GM12875 (cell line): ENCODE results near the gene TRMT112.

Experiments used
- H3K4me3 ChIP-seq: one replicate; pipeline ENCODE4 v1.5.1; 2011; ENCODE audit warnings: low read depth, low read length, control low read depth
- CTCF ChIP-seq: IDR thresholded peaks from 2 replicates; pipeline ENCODE4 v1.5.1; 2011; ENCODE audit warnings: low read depth, mild to moderate bottlenecking, control low read depth, inconsistent platforms, low read length, moderate library complexity, borderline replicate concordance; ENCODE audit not compliant: insufficient read depth

The TRMT112 gene

DNA sequence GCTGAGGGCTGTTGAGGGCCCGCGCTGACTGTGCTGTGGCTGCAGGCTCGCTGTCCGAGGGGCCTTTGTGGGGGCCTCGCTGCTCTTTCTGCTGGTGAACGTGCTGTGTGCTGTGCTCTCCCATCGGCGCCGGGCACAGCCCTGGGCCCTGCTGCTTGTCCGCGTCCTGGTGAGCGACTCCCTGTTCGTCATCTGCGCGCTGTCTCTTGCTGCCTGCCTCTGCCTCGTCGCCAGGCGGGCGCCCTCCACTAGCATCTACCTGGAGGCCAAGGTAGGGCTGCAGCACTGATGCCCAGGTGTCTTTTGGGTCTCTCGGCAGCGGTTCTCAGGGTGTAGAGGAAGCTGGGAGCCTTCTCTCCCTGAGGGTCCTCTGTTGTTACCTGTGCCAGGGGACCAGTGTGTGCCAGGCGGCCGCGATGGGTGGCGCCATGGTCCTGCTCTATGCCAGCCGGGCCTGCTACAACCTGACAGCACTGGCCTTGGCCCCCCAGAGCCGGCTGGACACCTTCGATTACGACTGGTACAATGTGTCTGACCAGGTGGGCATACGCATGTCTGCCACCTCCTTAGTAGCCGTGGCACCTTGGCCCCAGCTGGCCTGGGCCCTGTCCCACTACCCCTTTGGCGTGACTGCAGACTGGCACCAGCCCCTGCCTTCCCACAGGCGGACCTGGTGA lies 29.5 kb downstream of the TRMT112 start:
- H3K4me3 ChIP-seq: no peak overlapping the region

DNA sequence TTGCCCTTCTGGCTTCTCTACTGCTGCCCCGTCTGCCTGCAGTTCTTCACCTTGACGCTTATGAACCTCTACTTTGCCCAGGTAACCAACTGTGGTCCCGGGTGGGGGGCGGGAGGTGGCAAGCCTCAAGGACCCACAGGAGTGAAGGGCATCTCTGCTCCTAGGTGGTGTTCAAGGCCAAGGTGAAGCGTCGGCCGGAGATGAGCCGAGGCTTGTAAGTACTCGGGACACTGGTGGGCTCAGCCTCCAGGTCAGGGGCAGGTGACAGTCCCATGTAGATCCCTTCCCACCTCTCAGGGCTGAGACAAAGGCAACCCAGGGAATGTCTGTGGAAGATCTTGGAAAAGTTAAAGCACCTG lies 30.6 kb downstream of the TRMT112 start:
- H3K4me3 ChIP-seq: no peak overlapping the region

More for the DNA sequence above, 29.5 kb downstream of the TRMT112 start:
- TF ChIP-seq CTCF: no peak

GRCh38 chr11:64285885-64286800 lies 31.2 kb downstream of the TRMT112 start:
- TF ChIP-seq CTCF: 0 out of 2 replicates have a peak, but pooled peaks have one; percentile 7

More for the DNA sequence above, 30.6 kb downstream of the TRMT112 start:
- TF ChIP-seq CTCF: no peak

DNA sequence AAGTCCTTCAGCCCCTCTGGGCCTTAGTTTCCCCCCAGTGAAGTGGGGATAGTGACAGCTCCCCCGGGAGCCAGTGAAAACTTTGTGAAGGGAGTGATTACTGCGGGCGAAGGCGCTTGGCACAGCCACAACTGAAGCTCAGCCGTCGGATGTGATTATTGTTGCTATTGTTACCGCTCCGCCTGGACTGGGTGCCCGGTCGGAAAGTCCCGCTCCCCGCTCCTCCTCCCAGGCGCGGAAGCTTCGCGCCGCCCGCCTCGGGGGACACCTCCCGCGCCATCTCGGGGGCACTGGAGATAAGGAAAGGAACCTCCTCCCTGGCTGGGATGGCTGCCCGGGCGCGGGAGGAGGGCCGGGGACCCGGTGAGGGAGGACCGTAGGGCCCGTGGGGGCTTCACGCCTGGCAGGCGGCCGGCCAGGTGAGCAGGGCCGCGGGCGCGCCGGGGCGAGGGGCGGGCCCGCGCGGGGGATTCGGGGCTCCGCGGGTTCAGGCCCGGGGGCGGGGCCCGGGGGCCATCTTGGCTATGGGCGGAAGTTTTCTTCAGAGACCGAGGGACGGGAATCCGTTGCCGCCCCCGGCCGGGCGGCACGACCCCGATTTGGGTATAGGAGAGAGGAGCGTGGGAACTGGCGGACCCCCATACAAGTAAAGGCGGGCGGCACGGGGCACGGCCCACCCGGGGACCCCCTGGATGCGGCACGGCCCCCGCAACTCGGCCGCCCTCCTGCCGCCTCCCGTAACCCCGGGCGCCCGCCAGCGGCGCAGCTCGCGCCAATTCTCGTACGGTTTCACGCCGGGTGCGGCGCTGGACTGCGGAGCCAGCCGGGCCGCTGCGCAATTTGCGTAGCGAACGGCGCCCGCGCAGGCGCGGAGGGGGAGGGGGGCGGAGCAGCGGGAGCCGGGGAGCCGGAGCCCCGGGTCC lies 32.1 kb downstream of the TRMT112 start, which contains the start of gene GPR137:
Gene GPR137 (plus strand): TSS at position 887 of the 923 bp plus-strand sequence. CDS start 677 bp downstream, outside the sequence.
- H3K4me3 ChIP-seq: peak within 1 kb of the TSS; percentile 79
- TF ChIP-seq CTCF: no peak

More at GRCh38 chr11:64285885-64286800, 31.2 kb downstream of the TRMT112 start:
- peak overlapping the region; percentile 79 for H3K4me3 ChIP-seq

GRCh38 chr11:64284048-64284961 lies 33.1 kb downstream of the TRMT112 start, which contains the start of gene BAD:
Gene BAD (minus strand): TSS chr11:64284665. CDS start chr11:64284368, 297 bp downstream.
- no peak for TF ChIP-seq CTCF
- peak within 1 kb of the TSS; percentile 79 for H3K4me3 ChIP-seq
